K562 (cell line): Measurements from ENCODE around the gene ARFRP1. TPM values are rescaled to one million over a fixed set of nuclear protein-coding genes. Genes with fewer than 3 reads are reported as not detected.

Source experiments
- ARID3B ChIP-seq: fragments of 250-450 bp; sonication (Bioruptor Pico); IDR thresholded peaks from 2 replicates; pipeline ENCODE4 v1.4.0; 2020; ENCODE audit warnings: borderline replicate concordance
- CGGBP1 ChIP-seq: fragments of 250-450 bp; sonication (Bioruptor Pico); IDR thresholded peaks from 2 replicates; pipeline ENCODE4 v1.9.0; 2021; ENCODE audit warnings: mild to moderate bottlenecking
- CREM ChIP-seq: IDR thresholded peaks from 2 replicates; pipeline ENCODE4 v1.6.1; 2014; ENCODE audit warnings: antibody characterized with exemption, low read depth
- DACH1 ChIP-seq: fragments of 450-650 bp; IDR thresholded peaks from 2 replicates; pipeline ENCODE4 v1.6.1; 2018; ENCODE audit not compliant: partially characterized antibody
- ESRRB ChIP-seq: fragments of 250-450 bp; sonication (Bioruptor Pico); IDR thresholded peaks from 2 replicates; pipeline ENCODE4 v1.5.0; 2020; ENCODE audit warnings: mild to moderate bottlenecking, moderate library complexity, borderline replicate concordance
- FUS ChIP-seq: fragments of 200-400 bp; formaldehyde crosslinking; optimal IDR thresholded peaks from 2 replicates; pipeline ENCODE3; 2017; ENCODE audit warnings: low read depth, low read length
- KDM4B ChIP-seq, 2 experiments: fragments of 450-650 bp in 1 of 2; sonication (generic) in 1 of 2; IDR thresholded peaks; 2 replicates each; pipeline ENCODE4 v1.6.1; 2016 to 2017; ENCODE audit warnings: borderline replicate concordance in 2 of 2, antibody characterized with exemption in 1 of 2, low read depth in 1 of 2, mild to moderate bottlenecking in 1 of 2
- KLF10 ChIP-seq: fragments of 250-450 bp; sonication (Bioruptor Pico); IDR thresholded peaks from 2 replicates; pipeline ENCODE4 v1.6.1; 2021; ENCODE audit warnings: matching md5 sums
- MXI1 ChIP-seq: IDR thresholded peaks from 2 replicates; pipeline ENCODE4 v1.6.1; 2011; ENCODE audit warnings: low read depth, mild to moderate bottlenecking, improper control_type of control experiment, low read length
- NCOA2 ChIP-seq, 2 experiments: fragments of 450-650 bp; IDR thresholded peaks; 2 replicates each; pipeline ENCODE4 v1.6.1; 2018; ENCODE audit warnings: mild to moderate bottlenecking in 2 of 2, moderate library complexity in 1 of 2; ENCODE audit not compliant: partially characterized antibody in 2 of 2
- PHF21A ChIP-seq: fragments of 450-650 bp; IDR thresholded peaks from 2 replicates; pipeline ENCODE4 v1.6.1; 2017; ENCODE audit warnings: low read depth, borderline replicate concordance
- SIRT6 ChIP-seq: IDR thresholded peaks from one replicate; pipeline ENCODE4 v1.6.1; 2012; ENCODE audit warnings: low read depth, mild to moderate bottlenecking, control low read depth, inconsistent platforms, low read length, moderate library complexity
- SPI1 ChIP-seq: IDR thresholded peaks from 2 replicates; pipeline ENCODE4 v1.6.1; 2011; ENCODE audit warnings: low read depth, low read length, control low read depth, borderline replicate concordance
- SRSF1 ChIP-seq: fragments of 200-400 bp; formaldehyde crosslinking; IDR thresholded peaks from 2 replicates; pipeline ENCODE4 v1.6.1; 2017; ENCODE audit warnings: mild to moderate bottlenecking, low read depth, low read length, moderate library complexity
- TAF15 ChIP-seq: fragments of 200-400 bp; formaldehyde crosslinking; IDR thresholded peaks from 2 replicates; pipeline ENCODE4 v1.6.1; 2017; ENCODE audit warnings: mild to moderate bottlenecking, low read depth, low read length, moderate library complexity
- TCF3 ChIP-seq: sonication (generic); formaldehyde crosslinking; IDR thresholded peaks from 2 replicates; pipeline ENCODE4 v1.4.0; 2020; ENCODE audit warnings: mild to moderate bottlenecking, missing genetic modification reagents
- WHSC1 ChIP-seq: IDR thresholded peaks from one replicate; pipeline ENCODE4 v1.6.1; 2012; ENCODE audit warnings: low read length, control low read depth, inconsistent platforms
- ZBTB9 ChIP-seq: fragments of 450-650 bp; formaldehyde crosslinking; IDR thresholded peaks from 2 replicates; pipeline ENCODE4 v1.4.0; 2020; ENCODE audit warnings: mild to moderate bottlenecking, moderate library complexity
- ZFP30 ChIP-seq: fragments of 250-450 bp; sonication (Bioruptor Pico); IDR thresholded peaks from 2 replicates; pipeline ENCODE4 v1.8.0; 2022; ENCODE audit warnings: moderate library complexity, mild to moderate bottlenecking, inconsistent platforms, borderline replicate concordance
- ZNF121 ChIP-seq: sonication (generic); formaldehyde crosslinking; conservative IDR thresholded peaks from 2 replicates; pipeline ENCODE4 v1.8.0; 2022; ENCODE audit warnings: missing genetic modification reagents
- ZNF197 ChIP-seq: fragments of 200-800 bp; sonication (Bioruptor generic); IDR thresholded peaks from 2 replicates; pipeline ENCODE4 v1.6.1; 2016; ENCODE audit warnings: low read depth, missing genetic modification characterization, missing compliant biosample characterization
- ZNF263 ChIP-seq: sonication (generic); formaldehyde crosslinking; IDR thresholded peaks from 2 replicates; pipeline ENCODE4 v1.8.0; 2022; ENCODE audit warnings: mild to moderate bottlenecking, missing genetic modification reagents, borderline replicate concordance
- ZNF444 ChIP-seq: fragments of 250-450 bp; sonication (Bioruptor Pico); IDR thresholded peaks from 2 replicates; pipeline ENCODE4 v1.4.0; 2020; ENCODE audit warnings: mild to moderate bottlenecking, moderate library complexity
- ZNF699 ChIP-seq: fragments of 250-450 bp; sonication (Bioruptor Pico); IDR thresholded peaks from 2 replicates; pipeline ENCODE4 v1.8.0; 2021; ENCODE audit warnings: mild to moderate bottlenecking, moderate library complexity; ENCODE audit not compliant: insufficient replicate concordance
- ZNF707 ChIP-seq: fragments of 250-450 bp; sonication (Bioruptor Pico); conservative IDR thresholded peaks from 2 replicates; pipeline ENCODE4 v1.8.0; 2022; ENCODE audit warnings: inconsistent platforms, mild to moderate bottlenecking, moderate library complexity
- ZNF780A ChIP-seq: fragments of 250-450 bp; sonication (Bioruptor Pico); IDR thresholded peaks from 2 replicates; pipeline ENCODE4 v1.5.0; 2021; ENCODE audit warnings: mild to moderate bottlenecking
- polyA plus RNA-seq, 8 experiments: library from polyadenylated mRNA; depleted of rRNA in 4 of 8; stranded (reverse) in 5 of 8; unstranded in 3 of 8; fragments of >200 nt; fragmentation: Nextera tagmentation in 2 of 8; fragmentation: Illumina TruSeq in 1 of 8; extraction: Ambion mirVana in 2 of 8; extraction: Trizol in 1 of 8; gene quantifications; 2 replicates each; pipeline versions ENCODE4 v1.2.1 to v1.2.3, GENCODE V29; 2011 to 2014; ENCODE audit warnings: inconsistent platforms in 1 of 8, missing spikeins in 1 of 8
- total RNA-seq, 7 experiments: library from RNA; depleted of rRNA in 6 of 7; stranded (reverse); fragments of >200 nt in 6 of 7; fragmentation: Illumina TruSeq in 2 of 7; extraction: Trizol in 2 of 7; gene quantifications; 2 replicates each; pipeline versions ENCODE4 v1.2.1 to v1.2.3, GENCODE V29; 2011 to 2021; ENCODE audit warnings: low replicate concordance in 1 of 7

ARFRP1 gene
- total and polyA plus RNA-seq, 9 of the 15 experiments (the other 6 are each of a cell fraction or from before 2014, with no cell fraction given): 2.2 to 78.9 (median 37.3) TPM

GRCh38 chr20:63653041-63653973 lies 54.5 kb downstream of the ARFRP1 start, which contains the start of gene STMN3 (continued):
- TF ChIP-seq KDM4B (IDR thresholded peaks at IDR 0.05; ENCODE audit: borderline replicate concordance in 2 of 2, low read depth in 1 of 2): peak in 1 of 2 experiments; percentile 70; a peak in 1 of 4 replicates
- TF ChIP-seq ZBTB9 (CRISPR knock-in tag): 0 out of 2 replicates have a peak, but pooled peaks have one; percentile 29
- no peak; the same call in 1 of the 2 replicates for TF ChIP-seq PHF21A
- no peak for TF ChIP-seq ZNF197
- no peak for TF ChIP-seq TCF3 (CRISPR knock-in tag)
- TF ChIP-seq DACH1: no peak
- TF ChIP-seq ZNF263: peak; percentile 96
- 0 out of 2 replicates have a peak, but pooled peaks have one; percentile 33 for TF ChIP-seq ARID3B (CRISPR knock-in tag)
- peak; percentile 57; the same call in 1 of the 2 replicates for TF ChIP-seq CREM
- TF ChIP-seq ZNF699 (CRISPR knock-in tag): no peak
- TF ChIP-seq SPI1: no peak
- TF ChIP-seq SIRT6: no peak
- TF ChIP-seq NCOA2 (IDR thresholded peaks at IDR 0.05; ENCODE audit: partially characterized antibody in 2 of 2): no peak
- no peak for TF ChIP-seq SRSF1
- peak; percentile 87; the same call in 1 of the 2 replicates for TF ChIP-seq MXI1
- no peak for TF ChIP-seq FUS
- TF ChIP-seq ZNF444 (CRISPR knock-in tag): peak; percentile 41; the same call in 1 of the 2 replicates
- no peak for TF ChIP-seq ESRRB (CRISPR knock-in tag)
- TF ChIP-seq ZNF707 (CRISPR knock-in tag): no peak
- no peak for TF ChIP-seq ZNF780A (CRISPR knock-in tag)
- no peak for TF ChIP-seq TAF15
- TF ChIP-seq KLF10: no peak
- TF ChIP-seq WHSC1: no peak
- no peak for TF ChIP-seq ZFP30
- no peak for TF ChIP-seq CGGBP1 (CRISPR knock-in tag)
- no peak for TF ChIP-seq ZNF121 (CRISPR knock-in tag)
